Measurements from ENCODE around the gene ARL6IP6. TPM values are rescaled to one million over a fixed set of nuclear protein-coding genes. Genes with fewer than 3 reads are reported as not detected.

Gene ARL6IP6
- total RNA-seq, 1 experiment from 2014 or later, result 43.6 TPM

GRCh38 chr2:152715112-152715511, 3.3 kb upstream of the ARL6IP6 start:
- peaks cover 46% of the 10 kb centered on the region for H3K36me3 ChIP-seq (ENCODE audit: insufficient read depth, low read length, poor library complexity, severe bottlenecking)
- peaks cover 19% of the 10 kb centered on the region for H3K4me1 ChIP-seq (ENCODE audit: insufficient read depth, low read length, poor library complexity, severe bottlenecking)
- no peak for DNase-seq (ENCODE audit: low spot score)
- no peaks in the 10 kb centered on the region for H3K9me3 ChIP-seq (ENCODE audit: low read depth, low read length, poor library complexity, severe bottlenecking)
- no peak for TF ChIP-seq EZH2 (IDR thresholded peaks at IDR 0.05; ENCODE audit: borderline replicate concordance, low read depth, low read length, poor library complexity, severe bottlenecking)
- TF ChIP-seq, protein P1, sequence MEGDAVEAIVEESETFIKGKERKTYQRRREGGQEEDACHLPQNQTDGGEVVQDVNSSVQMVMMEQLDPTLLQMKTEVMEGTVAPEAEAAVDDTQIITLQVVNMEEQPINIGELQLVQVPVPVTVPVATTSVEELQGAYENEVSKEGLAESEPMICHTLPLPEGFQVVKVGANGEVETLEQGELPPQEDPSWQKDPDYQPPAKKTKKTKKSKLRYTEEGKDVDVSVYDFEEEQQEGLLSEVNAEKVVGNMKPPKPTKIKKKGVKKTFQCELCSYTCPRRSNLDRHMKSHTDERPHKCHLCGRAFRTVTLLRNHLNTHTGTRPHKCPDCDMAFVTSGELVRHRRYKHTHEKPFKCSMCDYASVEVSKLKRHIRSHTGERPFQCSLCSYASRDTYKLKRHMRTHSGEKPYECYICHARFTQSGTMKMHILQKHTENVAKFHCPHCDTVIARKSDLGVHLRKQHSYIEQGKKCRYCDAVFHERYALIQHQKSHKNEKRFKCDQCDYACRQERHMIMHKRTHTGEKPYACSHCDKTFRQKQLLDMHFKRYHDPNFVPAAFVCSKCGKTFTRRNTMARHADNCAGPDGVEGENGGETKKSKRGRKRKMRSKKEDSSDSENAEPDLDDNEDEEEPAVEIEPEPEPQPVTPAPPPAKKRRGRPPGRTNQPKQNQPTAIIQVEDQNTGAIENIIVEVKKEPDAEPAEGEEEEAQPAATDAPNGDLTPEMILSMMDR (conservative IDR thresholded peaks at IDR 0.05; ENCODE audit: low read depth, low read length), result no peak
- no peak overlapping the region for H3K27ac ChIP-seq (ENCODE audit: low read depth, low read length, poor library complexity, severe bottlenecking)
- intact Hi-C loops (cut with micrococcal nuclease; ENCODE audit: unreplicated experiment), result loop anchor here (10.0 kb wide), 1 partner anchor 540 kb away; the partner anchor contains the start of gene STAM2
- no peak overlapping the region for H3K4me3 ChIP-seq (ENCODE audit: low read depth, low read length, poor library complexity, severe bottlenecking)
- CTCF ChIA-PET, result no interaction called here
- no TSS peak for BruUV-seq (replicated peaks)
- no peaks in the 10 kb centered on the region for H3K27me3 ChIP-seq (replicated peaks; ENCODE audit: insufficient read depth, low read depth, low read length, poor library complexity)
- POLR2A ChIA-PET (ENCODE audit: low non-redundant PET), result no interaction called here

DNA sequence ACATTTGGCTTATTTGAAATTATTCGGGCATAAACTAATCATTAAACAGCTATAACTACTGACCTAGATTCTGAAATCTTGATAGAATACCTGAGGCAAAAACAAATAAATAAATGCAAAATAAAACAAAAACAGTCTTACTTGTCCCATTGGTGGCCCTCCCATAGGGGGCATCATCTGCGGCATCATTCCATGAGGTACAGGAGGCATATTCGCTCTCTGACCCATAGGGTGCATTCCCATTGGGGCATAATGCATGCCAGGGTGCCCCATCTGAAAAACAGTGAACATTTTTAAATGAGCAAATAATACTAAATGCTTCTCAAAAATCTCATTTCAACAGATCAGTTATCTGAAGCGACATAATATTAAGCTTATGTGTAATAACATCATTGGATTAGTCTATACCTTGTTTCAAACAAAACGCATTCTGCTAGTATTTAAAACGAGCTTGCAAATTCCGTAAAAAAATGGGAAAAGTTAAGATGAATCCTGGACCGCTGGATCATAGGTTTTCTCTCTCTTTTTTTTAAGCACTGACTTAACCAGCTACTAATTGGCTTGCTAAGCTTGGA, 2.5 kb upstream of the ARL6IP6 start:
- TF ChIP-seq EZH2 (IDR thresholded peaks at IDR 0.05; ENCODE audit: borderline replicate concordance, low read depth, low read length, poor library complexity, severe bottlenecking), result no peak
- TF ChIP-seq, protein P1 (conservative IDR thresholded peaks at IDR 0.05; ENCODE audit: low read depth, low read length), result peak; percentile 65
- no peaks in the 10 kb centered on the region for H3K9me3 ChIP-seq (ENCODE audit: low read depth, low read length, poor library complexity, severe bottlenecking)
- CTCF ChIA-PET, result no interaction called here
- H3K27ac ChIP-seq (ENCODE audit: low read depth, low read length, poor library complexity, severe bottlenecking), result no peak overlapping the region
- peaks cover 23% of the 10 kb centered on the region for H3K4me1 ChIP-seq (ENCODE audit: insufficient read depth, low read length, poor library complexity, severe bottlenecking)
- peaks cover 38% of the 10 kb centered on the region for H3K36me3 ChIP-seq (ENCODE audit: insufficient read depth, low read length, poor library complexity, severe bottlenecking)
- BruUV-seq (replicated peaks), result no TSS peak
- peak overlapping the region; percentile 76 for H3K4me3 ChIP-seq (ENCODE audit: low read depth, low read length, poor library complexity, severe bottlenecking)
- DNase-seq (ENCODE audit: low spot score), result peak; percentile 71
- intact Hi-C loops (cut with micrococcal nuclease; ENCODE audit: unreplicated experiment), result loop anchor here (10.0 kb wide), 1 partner anchor 541 kb away; the partner anchor contains the start of gene STAM2
- H3K27me3 ChIP-seq (replicated peaks; ENCODE audit: insufficient read depth, low read depth, low read length, poor library complexity), result no peaks in the 10 kb centered on the region
- POLR2A ChIA-PET (ENCODE audit: low non-redundant PET), result no interaction called here

DNA sequence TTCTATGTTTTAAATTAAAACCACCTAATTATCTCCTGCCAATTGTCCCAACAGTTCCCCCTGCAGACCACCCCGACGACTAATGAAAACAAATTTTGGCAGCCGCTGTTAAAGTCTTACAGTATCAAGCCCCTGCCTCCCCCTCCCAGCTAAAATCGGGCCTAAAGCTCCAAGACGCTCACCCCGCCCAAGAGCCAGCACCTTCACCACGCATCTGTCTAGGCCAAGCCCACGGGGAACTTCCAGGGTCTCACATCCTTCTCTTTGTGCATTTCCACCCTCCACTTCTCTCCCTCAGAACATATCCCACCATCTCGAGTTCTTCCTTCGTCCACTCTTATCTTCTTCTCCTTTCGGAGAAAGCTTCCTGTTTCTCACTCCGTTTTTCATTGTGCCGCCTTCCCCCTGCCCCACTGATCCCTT, 1.6 kb upstream of the ARL6IP6 start:
- Histone ChIP-seq H3K36me3 (ENCODE audit: insufficient read depth, low read length, poor library complexity, severe bottlenecking) (peaks cover 36% of the 10 kb centered on the region), H3K9me3 (ENCODE audit: low read depth, low read length, poor library complexity, severe bottlenecking) (no peaks in the 10 kb centered on the region), H3K4me1 (ENCODE audit: insufficient read depth, low read length, poor library complexity, severe bottlenecking) (peaks cover 23% of the 10 kb centered on the region), H3K4me3 (ENCODE audit: low read depth, low read length, poor library complexity, severe bottlenecking) (peak overlapping the region; percentile 76), H3K27ac (ENCODE audit: low read depth, low read length, poor library complexity, severe bottlenecking) (peak overlapping the region; percentile 99), H3K27me3 (replicated peaks; ENCODE audit: insufficient read depth, low read depth, low read length, poor library complexity) (no peaks in the 10 kb centered on the region)
- ChIA-PET CTCF (interaction anchor here (0.6 to 0.7 kb wide), 2 partner anchors 24 to 593 kb away, joined by 4 read pairs; no protein-coding TSS in a partner anchor), POLR2A (ENCODE audit: low non-redundant PET) (interaction anchor here (0.7 kb wide), 1 partner anchor 544 kb away, joined by 13 read pairs; no protein-coding TSS in a partner anchor)
- no TSS peak for BruUV-seq (replicated peaks)
- intact Hi-C loops (cut with micrococcal nuclease; ENCODE audit: unreplicated experiment), result loop anchor here (10.0 kb wide), 1 partner anchor 542 kb away; the partner anchor contains the start of gene STAM2
- TF ChIP-seq, protein P1 (conservative IDR thresholded peaks at IDR 0.05; ENCODE audit: low read depth, low read length), result no peak
- DNase-seq (ENCODE audit: low spot score), result peak; percentile 61
